HepG2 (cell line): ENCODE data around the gene BMERB1. TPM values are rescaled to one million over a fixed set of nuclear protein-coding genes. Genes with fewer than 3 reads are reported as not detected.

Experiments used
- ATAC-seq: fragments of 200-7000 bp; cut with Tn5 transposase; 3 replicates; pipeline ENCODE4 v1.9.1; 2020; ENCODE audit warnings: mild to moderate bottlenecking, moderate library complexity
- BruUV-seq: library from RNA; stranded (reverse); fragments of 400-500 nt; replicated peaks from 2 replicates; lab custom pipeline; 2021; lab: Mats Ljungman, UMichigan
- CTCF ChIA-PET: fragments of 300-600 bp; formaldehyde crosslinking; extraction: SDS; loops from one replicate; lab custom pipeline; 2021; ENCODE audit warnings: low total read pairs, inconsistent platforms, low intra/inter-chr PET ratio; lab: Yijun Ruan, JAX
- POLR2A ChIA-PET: fragments of 350-600 bp; sonication (Branson Sonifier 250); formaldehyde crosslinking; loops from one replicate; lab custom pipeline; 2020; ENCODE audit warnings: antibody characterized with exemption, inconsistent platforms; lab: Yijun Ruan, JAX
- DNase-seq: peaks from one replicate; pipeline ENCODE4 v3.0.0-alpha.2; 2015; ENCODE audit warnings: low spot score
- FAIRE-seq: peaks from 3 replicates; lab custom pipeline; 2011; peaks lifted over from hg19 to GRCh38; lab: Jason Lieb, UNC
- H2AFZ ChIP-seq: one replicate; pipeline ENCODE4 v1.6.1; 2011; ENCODE audit warnings: low read length, inconsistent platforms
- H3K27ac ChIP-seq: fragments of 300-600 bp; 3 replicates; pipeline ENCODE4 v1.8.0; 2011; ENCODE audit warnings: mixed run types, mild to moderate bottlenecking, mixed read lengths, low read length, inconsistent platforms; ENCODE audit not compliant: insufficient read depth; ENCODE audit errors: extremely low read length
- H3K27me3 ChIP-seq, 2 experiments: fragments of 200-600 bp in 1 of 2; 2 replicates in 1 of 2; 3 replicates in 1 of 2; pipeline versions ENCODE4 v1.6.0 to v1.8.0; 2011; ENCODE audit warnings: low read length in 2 of 2, mild to moderate bottlenecking in 2 of 2, moderate library complexity in 2 of 2, inconsistent platforms in 1 of 2; ENCODE audit not compliant: insufficient read depth in 2 of 2, control insufficient read depth in 1 of 2
- H3K36me3 ChIP-seq, 2 experiments: fragments of 200-600 bp in 1 of 2; replicated peaks in 1 of 2; 2 replicates in 1 of 2; 3 replicates in 1 of 2; pipeline versions ENCODE4 v1.5.1 to v1.8.0; 2011; ENCODE audit warnings: low read length in 2 of 2, inconsistent platforms in 1 of 2; ENCODE audit not compliant: insufficient read depth in 2 of 2, control insufficient read depth in 1 of 2
- H3K4me1 ChIP-seq: 2 replicates; pipeline ENCODE4 v1.5.1; 2012; ENCODE audit warnings: low read length, inconsistent platforms; ENCODE audit not compliant: insufficient read depth
- H3K4me2 ChIP-seq: 2 replicates; pipeline ENCODE4 v1.6.0; 2011; ENCODE audit warnings: low read depth, low read length, inconsistent platforms
- H3K4me3 ChIP-seq, 3 experiments: fragments of 200-600 bp in 1 of 3; sonication (generic), shearing (Covaris generic) in 1 of 3; replicated peaks in 1 of 3; 2 replicates each; pipeline ENCODE4 v1.5.1; 2011 to 2016; ENCODE audit warnings: low read length in 3 of 3, inconsistent platforms in 2 of 3, low read depth in 2 of 3, mild to moderate bottlenecking in 2 of 3, control low read depth in 1 of 3, mixed read lengths in 1 of 3; ENCODE audit not compliant: insufficient read depth in 1 of 3
- H3K79me2 ChIP-seq: one replicate; pipeline ENCODE4 v1.6.1; 2011; ENCODE audit warnings: low read length, inconsistent platforms; ENCODE audit not compliant: insufficient read depth
- H3K9ac ChIP-seq: 2 replicates; pipeline ENCODE4 v1.6.0; 2011; ENCODE audit warnings: mild to moderate bottlenecking, low read depth, low read length, inconsistent platforms; ENCODE audit not compliant: insufficient read depth
- H3K9me3 ChIP-seq: 2 replicates; pipeline ENCODE4 v1.5.1; 2012; ENCODE audit warnings: mild to moderate bottlenecking, low read length
- H4K20me1 ChIP-seq: 2 replicates; pipeline ENCODE4 v1.6.0; 2011; ENCODE audit warnings: inconsistent platforms, mild to moderate bottlenecking, low read length, moderate library complexity; ENCODE audit not compliant: insufficient read depth
- ATM ChIP-seq: fragments of 450-650 bp; IDR thresholded peaks from 2 replicates; pipeline ENCODE4 v1.7.1; 2017; ENCODE audit warnings: mild to moderate bottlenecking, borderline replicate concordance
- FOXA1 ChIP-seq, 2 experiments: fragments of 450-650 bp in 1 of 2; sonication (generic) in 1 of 2; formaldehyde crosslinking in 1 of 2; IDR thresholded peaks; 2 replicates each; pipeline versions ENCODE4 v1.4.0 to v1.6.1; 2016 to 2020; ENCODE audit warnings: missing genetic modification reagents in 1 of 2
- FOXP1 ChIP-seq, 2 experiments: fragments of 450-650 bp in 1 of 2; IDR thresholded peaks; 2 replicates each; pipeline ENCODE4 v1.6.1; 2017 to 2018; ENCODE audit warnings: antibody characterized with exemption in 1 of 2
- HNRNPL ChIP-seq: fragments of 200-400 bp; formaldehyde crosslinking; IDR thresholded peaks from 2 replicates; pipeline ENCODE4 v1.6.1; 2017; ENCODE audit warnings: mild to moderate bottlenecking, low read depth, low read length
- KAT7 ChIP-seq: IDR thresholded peaks from 2 replicates; pipeline ENCODE4 v1.6.1; 2018; ENCODE audit warnings: borderline replicate concordance, missing compliant biosample characterization
- KLF16 ChIP-seq, 2 experiments: sonication (generic) in 1 of 2; formaldehyde crosslinking in 1 of 2; IDR thresholded peaks; 2 replicates each; pipeline versions ENCODE4 v1.6.1 to v1.8.0; 2016 to 2023; ENCODE audit warnings: missing genetic modification reagents in 2 of 2, missing compliant biosample characterization in 1 of 2
- ZNF260 ChIP-seq: sonication (generic); formaldehyde crosslinking; IDR thresholded peaks from 2 replicates; pipeline ENCODE4 v1.4.0; 2020; ENCODE audit warnings: missing genetic modification reagents, low read depth, mild to moderate bottlenecking, borderline replicate concordance
- ZNF615 ChIP-seq: sonication (generic); formaldehyde crosslinking; IDR thresholded peaks from 2 replicates; pipeline ENCODE4 v1.5.0; 2020; ENCODE audit warnings: mild to moderate bottlenecking, missing genetic modification reagents, borderline replicate concordance
- ZNF629 ChIP-seq: sonication (generic); formaldehyde crosslinking; conservative IDR thresholded peaks from 2 replicates; pipeline ENCODE4 v1.5.0; 2020; ENCODE audit warnings: missing genetic modification reagents
- ZNF646 ChIP-seq: sonication (generic); formaldehyde crosslinking; IDR thresholded peaks from 2 replicates; pipeline ENCODE4 v1.9.0; 2021; ENCODE audit warnings: mild to moderate bottlenecking, missing genetic modification reagents
- ZNF781 ChIP-seq: sonication (generic); formaldehyde crosslinking; IDR thresholded peaks from 2 replicates; pipeline ENCODE4 v1.5.1; 2020; ENCODE audit warnings: borderline replicate concordance, mild to moderate bottlenecking, missing genetic modification reagents; ENCODE audit errors: not compliant biosample characterization
- ZSCAN30 ChIP-seq: sonication (generic); formaldehyde crosslinking; IDR thresholded peaks from 2 replicates; pipeline ENCODE4 v1.5.0; 2020; ENCODE audit warnings: mild to moderate bottlenecking, missing genetic modification reagents
- WGBS: methylation state at CpG from one replicate; pipeline ENCODE4 v1.1.6; 2017; ENCODE audit warnings: low lambda C conversion rate; 5-methylcytosine and 5-hydroxymethylcytosine counted together
- in situ Hi-C: cut with HindIII; loops from 2 replicates; pipeline ENCODE4 v1.10.0; 2017; ENCODE audit warnings: low pct_unique_long_range_greater_than_20kb; ENCODE audit not compliant: extremely low pct_ligation_motif_present
- intact Hi-C: fragments of 100-400 bp; cut with micrococcal nuclease; formaldehyde crosslinking; loops from one replicate; pipeline ENCODE4 v1.10.0; 2022; ENCODE audit not compliant: unreplicated experiment
- polyA plus RNA-seq, 8 experiments: library from polyadenylated mRNA; depleted of rRNA in 3 of 8; stranded (reverse) in 7 of 8; unstranded in 1 of 8; fragments of >200 nt; fragmentation: Illumina TruSeq in 4 of 8; extraction: Trizol in 4 of 8; gene quantifications; 2 replicates each; pipeline versions ENCODE4 v1.2.1 to v1.2.3, GENCODE V29; 2011 to 2016; ENCODE audit warnings: low read depth in 4 of 8, missing spikeins in 1 of 8, mixed read lengths in 1 of 8; ENCODE audit not compliant: insufficient read depth in 1 of 8
- total RNA-seq, 5 experiments: library from RNA; depleted of rRNA; stranded (reverse); fragments of >200 nt; fragmentation: Illumina TruSeq; extraction: Trizol; gene quantifications; 2 replicates each; pipeline ENCODE4 v1.2.3, GENCODE V29; 2016; ENCODE audit warnings: low read depth in 1 of 5

The BMERB1 gene
- total and polyA plus RNA-seq, 2 of the 13 experiments (the other 11 are each of a cell fraction or from before 2014, with no cell fraction given): 1.4 TPM

- no peaks in the 10 kb centered on the region for H3K36me3 ChIP-seq
- ChIA-PET POLR2A (no interaction called here), CTCF (no interaction called here)
- H2AFZ ChIP-seq: no peak overlapping the region
- 76% methylated on average over 5 of the region's 5 CpGs for WGBS
- no peak for FAIRE-seq
- BruUV-seq: no TSS peak
- no peak overlapping the region for H3K27ac ChIP-seq
- no peak for DNase-seq
- no peak overlapping the region for H3K9ac ChIP-seq
- no peak for ATAC-seq
- no peak overlapping the region for H3K4me2 ChIP-seq
- H3K27me3 ChIP-seq: no peaks in the 10 kb centered on the region
- in situ Hi-C loops (no loop called here), intact Hi-C loops (no loop called here)
- H3K4me3 ChIP-seq: no peak overlapping the region
- H3K79me2 ChIP-seq: no peaks in the 10 kb centered on the region
- H4K20me1 ChIP-seq: no peaks in the 10 kb centered on the region
- TF ChIP-seq KAT7 (CRISPR knock-in tag): no peak
- TF ChIP-seq ZNF260 (CRISPR knock-in tag): no peak
- no peak for TF ChIP-seq ATM
- TF ChIP-seq ZNF629 (CRISPR knock-in tag): peak; percentile 77
- H3K9me3 ChIP-seq: no peaks in the 10 kb centered on the region
- peaks cover 20% of the 10 kb centered on the region for H3K4me1 ChIP-seq
Observed at GRCh38 chr16:15516609-15517008, 82.2 kb downstream of the BMERB1 start.

GRCh38 chr16:15517743-15518377, 83.5 kb downstream of the BMERB1 start:
- no peaks in the 10 kb centered on the region for H3K36me3 ChIP-seq
- intact Hi-C loops (no loop called here), in situ Hi-C loops (no loop called here)
- 76% methylated on average over 3 of the region's 3 CpGs for WGBS
- ATAC-seq (no peak), DNase-seq (no peak), FAIRE-seq (peak; percentile 30)
- no peaks in the 10 kb centered on the region for H4K20me1 ChIP-seq
- H3K4me2 ChIP-seq: no peak overlapping the region
- H3K27me3 ChIP-seq: no peaks in the 10 kb centered on the region
- no peak overlapping the region for H3K4me3 ChIP-seq
- BruUV-seq: no TSS peak
- H3K79me2 ChIP-seq: no peaks in the 10 kb centered on the region
- peaks cover 20% of the 10 kb centered on the region for H3K4me1 ChIP-seq
- H3K9me3 ChIP-seq: no peaks in the 10 kb centered on the region
- H2AFZ ChIP-seq: no peak overlapping the region
- CTCF ChIA-PET: no interaction called here
- no peak overlapping the region for H3K9ac ChIP-seq
- H3K27ac ChIP-seq: no peak overlapping the region
- POLR2A ChIA-PET: no interaction called here
- peak; percentile 52; the same call in 1 of the 2 replicates for TF ChIP-seq HNRNPL
- TF ChIP-seq FOXA1 (IDR thresholded peaks at IDR 0.05): peak; percentile 60
- no peak for TF ChIP-seq FOXA1 (CRISPR knock-in tag; IDR thresholded peaks at IDR 0.05)
- no peak for TF ChIP-seq ZNF615 (CRISPR knock-in tag)
- peak; percentile 50; the same call in 1 of the 2 replicates for TF ChIP-seq ZNF646 (CRISPR knock-in tag)
- no peak for TF ChIP-seq ZSCAN30
- TF ChIP-seq ZNF781: no peak
- TF ChIP-seq FOXP1 (IDR thresholded peaks at IDR 0.05): peak; percentile 10; the same call in 1 of the 2 replicates
- TF ChIP-seq FOXP1 (CRISPR knock-in tag; IDR thresholded peaks at IDR 0.05): no peak
- TF ChIP-seq KLF16 (CRISPR knock-in tag; IDR thresholded peaks at IDR 0.05): no peak
